ENCODE measurements around the gene SNX10. TPM values are rescaled to one million over a fixed set of nuclear protein-coding genes. Genes with fewer than 3 reads are reported as not detected.

The SNX10 gene
- total RNA-seq, 4 donors from 2014 or later, result 0.87 to 5.2 (median 2.0) TPM

GRCh38 chr7:26393818-26394217 lies 102.2 kb downstream of the SNX10 start:
- Histone ChIP-seq H3K27ac (no peak overlapping the region), H3K9me3 (no peaks in the 10 kb centered on the region), H3K4me3 (no peak overlapping the region), H3K36me3 (no peaks in the 10 kb centered on the region), H3K27me3 (peaks cover 14% of the 10 kb centered on the region), H3K4me1 (peaks cover 13% of the 10 kb centered on the region)
- no peak for DNase-seq (ENCODE audit: low spot score in 2 of 2)
- 97% methylated on average over 3 of the region's 3 CpGs for WGBS
- TF ChIP-seq POLR2AphosphoS5 (IDR thresholded peaks at IDR 0.05) (no peak), POLR2A (IDR thresholded peaks at IDR 0.05) (no peak), EP300 (IDR thresholded peaks at IDR 0.05) (no peak)
- TF ChIP-seq, protein P1, sequence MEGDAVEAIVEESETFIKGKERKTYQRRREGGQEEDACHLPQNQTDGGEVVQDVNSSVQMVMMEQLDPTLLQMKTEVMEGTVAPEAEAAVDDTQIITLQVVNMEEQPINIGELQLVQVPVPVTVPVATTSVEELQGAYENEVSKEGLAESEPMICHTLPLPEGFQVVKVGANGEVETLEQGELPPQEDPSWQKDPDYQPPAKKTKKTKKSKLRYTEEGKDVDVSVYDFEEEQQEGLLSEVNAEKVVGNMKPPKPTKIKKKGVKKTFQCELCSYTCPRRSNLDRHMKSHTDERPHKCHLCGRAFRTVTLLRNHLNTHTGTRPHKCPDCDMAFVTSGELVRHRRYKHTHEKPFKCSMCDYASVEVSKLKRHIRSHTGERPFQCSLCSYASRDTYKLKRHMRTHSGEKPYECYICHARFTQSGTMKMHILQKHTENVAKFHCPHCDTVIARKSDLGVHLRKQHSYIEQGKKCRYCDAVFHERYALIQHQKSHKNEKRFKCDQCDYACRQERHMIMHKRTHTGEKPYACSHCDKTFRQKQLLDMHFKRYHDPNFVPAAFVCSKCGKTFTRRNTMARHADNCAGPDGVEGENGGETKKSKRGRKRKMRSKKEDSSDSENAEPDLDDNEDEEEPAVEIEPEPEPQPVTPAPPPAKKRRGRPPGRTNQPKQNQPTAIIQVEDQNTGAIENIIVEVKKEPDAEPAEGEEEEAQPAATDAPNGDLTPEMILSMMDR (IDR thresholded peaks at IDR 0.05), result no peak

GRCh38 chr7:26397332-26397731 lies 105.7 kb downstream of the SNX10 start:
- H3K4me1 ChIP-seq, result peaks cover 21% of the 10 kb centered on the region
- TF ChIP-seq POLR2AphosphoS5 (IDR thresholded peaks at IDR 0.05), result no peak
- no peak for TF ChIP-seq POLR2A (IDR thresholded peaks at IDR 0.05)
- no peak for TF ChIP-seq EP300 (IDR thresholded peaks at IDR 0.05)
- no peak for DNase-seq (ENCODE audit: low spot score in 2 of 2)
- no peaks in the 10 kb centered on the region for H3K36me3 ChIP-seq
- 43% methylated on average over 7 of the region's 7 CpGs for WGBS
- H3K4me3 ChIP-seq, result peak overlapping the region; percentile 76
- peaks cover under 1% of the 10 kb centered on the region for H3K27me3 ChIP-seq
- H3K27ac ChIP-seq, result peak overlapping the region; percentile 91
- no peaks in the 10 kb centered on the region for H3K9me3 ChIP-seq

DNA sequence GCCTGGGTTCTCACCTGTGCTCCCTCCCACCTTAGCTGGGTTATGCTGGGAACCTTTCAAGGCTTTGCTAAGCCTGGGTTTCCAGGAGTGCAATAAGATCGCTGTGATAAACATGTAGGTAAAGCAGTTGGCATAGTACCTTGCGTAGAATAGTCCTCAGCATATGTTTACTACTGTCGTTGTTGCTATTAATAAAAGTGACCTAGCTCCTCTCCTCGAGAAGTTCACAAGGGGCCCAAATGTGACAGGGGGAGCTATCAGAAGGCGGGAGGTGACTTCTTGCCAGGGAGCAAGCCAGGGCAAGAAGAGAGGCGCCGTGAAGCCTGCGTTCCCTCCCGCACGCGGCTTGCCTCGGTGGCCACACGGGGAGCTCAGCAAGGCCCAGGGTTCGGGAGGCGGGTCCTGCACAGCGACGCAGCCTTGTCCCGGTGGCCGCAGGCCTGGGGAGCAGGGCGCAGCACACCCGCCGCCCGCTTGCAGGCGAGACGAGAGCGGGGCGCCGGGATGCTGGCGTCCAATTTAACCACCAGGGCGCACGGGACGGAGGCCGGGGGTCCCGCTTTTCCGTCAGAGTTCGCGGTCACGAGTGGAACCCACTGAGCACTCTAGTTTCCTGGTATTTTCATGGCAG lies 106.2 kb downstream of the SNX10 start:
- H3K4me1 ChIP-seq, result peaks cover 21% of the 10 kb centered on the region
- no peaks in the 10 kb centered on the region for H3K9me3 ChIP-seq
- H3K4me3 ChIP-seq, result peak overlapping the region; percentile 76
- no peak for TF ChIP-seq POLR2A (IDR thresholded peaks at IDR 0.05)
- TF ChIP-seq EP300 (IDR thresholded peaks at IDR 0.05), result no peak
- TF ChIP-seq, protein P1 (IDR thresholded peaks at IDR 0.05), result peak in 1 of 2 donors; percentile 5
- TF ChIP-seq POLR2AphosphoS5 (IDR thresholded peaks at IDR 0.05), result no peak
- WGBS, result 8% methylated on average over 15 of the region's 38 CpGs
- peak in 1 of 2 donors; percentile 73 for DNase-seq (ENCODE audit: low spot score in 2 of 2)
- no peaks in the 10 kb centered on the region for H3K36me3 ChIP-seq
- peak overlapping the region; percentile 91 for H3K27ac ChIP-seq
- no peaks in the 10 kb centered on the region for H3K27me3 ChIP-seq

DNA sequence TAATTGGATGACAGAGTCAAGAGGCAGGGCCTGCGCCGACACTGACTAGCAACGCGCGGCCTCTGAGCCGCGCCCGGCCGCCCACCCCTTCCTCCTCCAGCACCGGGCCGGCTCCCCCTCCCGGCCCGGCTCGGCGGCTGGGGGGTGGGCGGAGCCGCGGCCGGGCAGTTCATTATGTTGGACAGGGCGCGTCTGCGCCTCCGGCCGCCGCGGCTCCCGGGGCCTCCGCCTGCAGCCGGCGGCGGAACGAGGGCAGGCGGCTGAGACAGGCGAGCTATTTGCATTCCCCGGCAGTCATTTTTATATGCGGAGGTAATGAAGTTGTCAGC lies 106.7 kb downstream of the SNX10 start:
- DNase-seq (ENCODE audit: low spot score in 2 of 2), result peak in 1 of 2 donors; percentile 84

GRCh38 chr7:26398756-26399509 lies 107.3 kb downstream of the SNX10 start:
- peak in 1 of 2 donors; percentile 66 for DNase-seq (ENCODE audit: low spot score in 2 of 2)
- peak overlapping the region; percentile 76 for H3K4me3 ChIP-seq
- no peaks in the 10 kb centered on the region for H3K36me3 ChIP-seq
- WGBS, result 3% methylated on average over 48 of the region's 52 CpGs
- H3K4me1 ChIP-seq, result peaks cover 21% of the 10 kb centered on the region
- H3K27me3 ChIP-seq, result no peaks in the 10 kb centered on the region
- no peak for TF ChIP-seq POLR2A (IDR thresholded peaks at IDR 0.05)
- TF ChIP-seq, protein P1 (IDR thresholded peaks at IDR 0.05), result no peak
- no peak for TF ChIP-seq EP300 (IDR thresholded peaks at IDR 0.05)
- no peak for TF ChIP-seq POLR2AphosphoS5 (IDR thresholded peaks at IDR 0.05)
- H3K9me3 ChIP-seq, result no peaks in the 10 kb centered on the region
- peak overlapping the region; percentile 91 for H3K27ac ChIP-seq

More for the DNA sequence above, 106.7 kb downstream of the SNX10 start:
- peaks cover 21% of the 10 kb centered on the region for H3K4me1 ChIP-seq
- TF ChIP-seq, protein P1 (IDR thresholded peaks at IDR 0.05), result no peak
- no peak for TF ChIP-seq POLR2A (IDR thresholded peaks at IDR 0.05)
- TF ChIP-seq EP300 (IDR thresholded peaks at IDR 0.05), result no peak
- no peak for TF ChIP-seq POLR2AphosphoS5 (IDR thresholded peaks at IDR 0.05)
- WGBS, result 1% methylated on average over 13 of the region's 36 CpGs
- no peaks in the 10 kb centered on the region for H3K27me3 ChIP-seq
- H3K36me3 ChIP-seq, result no peaks in the 10 kb centered on the region
- peak overlapping the region; percentile 76 for H3K4me3 ChIP-seq
- no peaks in the 10 kb centered on the region for H3K9me3 ChIP-seq
- H3K27ac ChIP-seq, result peak overlapping the region; percentile 91

Data from suprapubic skin (tissue), 4 donors.